ENCODE results near the gene COL2A1. TPM values are rescaled to one million over a fixed set of nuclear protein-coding genes. Genes with fewer than 3 reads are reported as not detected.

The COL2A1 gene
- total and polyA plus RNA-seq, 2 donors (not counting 3 experiments of a cell fraction or from before 2014, with no cell fraction given) = not detected

DNA sequence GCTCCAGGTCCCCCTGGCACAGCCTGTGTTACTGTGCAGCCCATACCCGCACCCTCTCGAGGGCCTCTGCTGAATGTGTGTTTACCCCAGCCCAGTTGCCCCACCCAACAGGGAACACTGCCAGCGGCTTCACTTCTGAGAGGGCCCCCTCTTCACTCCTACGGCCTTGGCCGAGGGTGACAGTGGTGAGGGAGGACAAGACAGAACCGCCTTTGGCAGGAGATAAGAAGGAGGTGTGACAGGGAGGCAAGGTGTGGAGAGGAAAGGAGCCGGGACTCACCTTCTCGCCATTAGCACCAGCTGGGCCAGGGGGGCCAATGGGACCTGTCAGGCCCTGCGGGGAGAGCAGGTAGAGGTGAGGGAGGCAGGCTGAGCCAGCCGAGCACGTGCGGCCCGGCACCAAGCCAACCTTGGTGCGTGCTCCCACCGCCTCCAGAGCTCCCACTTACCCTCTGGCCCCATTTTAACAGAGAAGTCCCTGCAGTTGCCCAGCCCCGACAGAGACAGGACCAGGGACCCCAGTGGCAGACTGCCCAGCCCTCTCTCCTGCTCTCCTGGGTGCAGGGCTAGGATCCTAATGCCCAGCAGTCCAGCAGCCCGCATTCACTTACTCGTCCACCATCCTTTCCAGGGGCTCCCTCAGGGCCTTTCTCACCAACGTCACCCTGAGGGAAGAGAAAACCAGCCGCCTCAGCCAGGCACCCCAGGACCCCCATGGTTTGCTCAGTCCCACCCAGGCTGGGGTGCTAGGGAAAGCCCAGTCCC lies 22.6 kb downstream of the COL2A1 start:
- dilution Hi-C loops (cut with MboI; ENCODE audit: extremely low pct_ligation_motif_present, low sequenced_read_pairs) = no loop called here
- Histone ChIP-seq H3K9ac (replicated peaks; ENCODE audit: extremely low read depth, insufficient read depth, low read length) (no peak overlapping the region), H4K20me1 (replicated peaks; ENCODE audit: control insufficient read depth, extremely low read depth, insufficient read depth, low read length) (no peaks in the 10 kb centered on the region), H3K4me2 (ENCODE audit: insufficient read depth, low read length) (no peak overlapping the region), H3K4me3 (replicated peaks in 1 of 3; ENCODE audit: insufficient read depth in 1 of 3, low read depth in 1 of 3, low read length in 3 of 3) (no peak overlapping the region), H2AFZ (ENCODE audit: low read depth, low read length) (no peak overlapping the region), H3K4me1 (ENCODE audit: control insufficient read depth, extremely low read depth, insufficient read depth, low read length) (no peaks in the 10 kb centered on the region), H3K9me1 (replicated peaks; ENCODE audit: control insufficient read depth, extremely low read depth, insufficient read depth, low read length) (no peaks in the 10 kb centered on the region), H3K27ac (ENCODE audit: insufficient read depth, low read depth, low read length) (no peak overlapping the region), H3K79me2 (ENCODE audit: control insufficient read depth, insufficient read depth, low read length) (no peaks in the 10 kb centered on the region), H3K36me3 (ENCODE audit: control insufficient read depth in 2 of 2, extremely low read depth in 1 of 2, insufficient read depth in 2 of 2, low read length in 2 of 2) (no peaks in the 10 kb centered on the region), H3K9me3 (replicated peaks; ENCODE audit: control insufficient read depth, insufficient read depth, low read length) (no peaks in the 10 kb centered on the region), H3K27me3 (ENCODE audit: control insufficient read depth in 2 of 2, insufficient read depth in 2 of 2, low read length in 2 of 2) (peaks cover 0 to 2% of the 10 kb centered on the region in 2 experiments)
- TF ChIP-seq POLR2AphosphoS5 (IDR thresholded peaks at IDR 0.05; ENCODE audit: insufficient read depth, low read depth, low read length) = no peak
- TF ChIP-seq MAX (IDR thresholded peaks at IDR 0.05; ENCODE audit: insufficient read depth, insufficient read length) = no peak
- TF ChIP-seq MYC (IDR thresholded peaks at IDR 0.05; ENCODE audit: low read depth, low read length) = no peak
- TF ChIP-seq EZH2 (IDR thresholded peaks at IDR 0.05; ENCODE audit: borderline replicate concordance, low read depth, low read length, severe bottlenecking) = no peak
- no peak for TF ChIP-seq GATA2 (IDR thresholded peaks at IDR 0.05; ENCODE audit: insufficient read depth, insufficient read length, low read depth, low read length)
- TF ChIP-seq POLR2A (IDR thresholded peaks at IDR 0.05; ENCODE audit: low read depth, low read length) = no peak
- no peak for TF ChIP-seq JUN (IDR thresholded peaks at IDR 0.05; ENCODE audit: borderline replicate concordance, insufficient read depth, insufficient read length, low read depth)
- no peak for TF ChIP-seq CTCF (IDR thresholded peaks at IDR 0.05; ENCODE audit: extremely low read depth in 1 of 2, insufficient read depth in 1 of 2, low read depth in 1 of 2, low read length in 2 of 2)
- POLR2A ChIA-PET = no interaction called here
- intact Hi-C loops (cut with micrococcal nuclease) = no loop called here
- CTCF ChIA-PET = no interaction called here
- FAIRE-seq = no peak
- no peak for DNase-seq (ENCODE audit: low read depth, low spot score)
- no TSS peak for BruUV-seq (replicated peaks)

Data from endothelial cell of umbilical vein (primary cell).